ENCODE data around the gene ZNF490.
A peak's percentile ranks its signal among the peaks of the same experiment; 100 is the strongest.
"Not testable (repeated sequence)": the region's sequence is repeated elsewhere in the genome, so short reads cannot be mapped to it uniquely, and the experiment has no call there.

The ZNF490 gene

DNA sequence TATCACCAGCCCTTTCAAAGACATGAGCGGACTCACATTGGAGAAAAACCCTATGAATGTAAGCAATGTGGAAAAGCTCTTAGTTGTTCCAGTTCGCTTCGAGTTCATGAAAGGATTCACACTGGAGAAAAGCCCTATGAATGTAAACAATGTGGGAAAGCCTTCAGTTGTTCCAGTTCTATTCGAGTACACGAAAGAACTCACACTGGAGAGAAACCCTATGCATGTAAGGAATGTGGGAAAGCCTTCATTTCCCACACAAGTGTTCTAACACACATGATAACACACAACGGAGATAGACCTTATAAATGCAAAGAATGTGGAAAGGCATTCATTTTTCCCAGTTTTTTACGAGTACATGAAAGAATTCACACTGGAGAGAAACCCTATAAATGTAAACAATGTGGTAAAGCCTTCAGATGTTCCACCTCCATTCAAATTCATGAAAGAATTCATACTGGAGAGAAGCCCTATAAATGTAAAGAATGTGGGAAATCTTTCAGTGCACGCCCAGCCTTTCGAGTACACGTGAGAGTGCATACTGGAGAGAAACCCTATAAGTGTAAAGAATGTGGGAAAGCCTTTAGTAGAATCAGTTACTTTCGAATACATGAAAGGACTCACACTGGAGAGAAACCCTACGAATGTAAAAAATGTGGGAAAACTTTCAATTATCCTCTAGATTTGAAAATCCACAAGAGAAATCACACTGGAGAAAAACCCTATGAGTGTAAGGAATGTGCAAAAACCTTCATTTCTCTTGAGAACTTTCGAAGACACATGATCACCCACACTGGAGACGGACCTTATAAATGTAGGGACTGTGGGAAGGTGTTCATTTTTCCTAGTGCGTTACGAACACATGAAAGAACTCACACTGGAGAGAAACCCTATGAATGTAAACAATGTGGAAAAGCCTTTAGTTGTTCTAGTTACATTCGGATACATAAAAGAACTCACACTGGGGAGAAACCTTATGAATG is 17.7 kb upstream of the ZNF490 start:
- H3K79me1 ChIP-seq (ENCODE audit: low read length): no peaks in the 10 kb centered on the region
- no peak overlapping the region for H3K4me2 ChIP-seq (ENCODE audit: low read length)
- no peak overlapping the region for H3K4ac ChIP-seq (ENCODE audit: low read depth, low read length)
- no peak overlapping the region for H3K27ac ChIP-seq (ENCODE audit: low read depth, low read length)
- no peak overlapping the region for H4K5ac ChIP-seq (ENCODE audit: low read length)
- no peak overlapping the region for H3K18ac ChIP-seq (ENCODE audit: low read length)
- H3K27me3 ChIP-seq (ENCODE audit: insufficient read depth, low read length, poor library complexity): no peaks in the 10 kb centered on the region
- WGBS (ENCODE audit: extremely low coverage, insufficient coverage, low lambda C conversion rate): no CpG with 5 or more reads among the region's 17 CpGs
- no peak overlapping the region for H2BK15ac ChIP-seq (replicated peaks; ENCODE audit: low read depth)
- H2BK120ac ChIP-seq (ENCODE audit: low read depth, low read length): no peak overlapping the region
- H3K4me3 ChIP-seq (ENCODE audit: low read length): peak overlapping the region; percentile 32
- DNase-seq: peak; percentile 69
- H2AK5ac ChIP-seq (ENCODE audit: low read length): no peak overlapping the region
- H2BK5ac ChIP-seq (ENCODE audit: low read length): no peak overlapping the region
- no peaks in the 10 kb centered on the region for H3K4me1 ChIP-seq (ENCODE audit: control insufficient read depth, low read depth, low read length)
- H3K56ac ChIP-seq (ENCODE audit: low read length): no peak overlapping the region
- no peak overlapping the region for H3K9ac ChIP-seq (ENCODE audit: low read length)
- H3K79me2 ChIP-seq (ENCODE audit: control insufficient read depth, insufficient read depth, low read length): no peaks in the 10 kb centered on the region
- H3K23ac ChIP-seq (ENCODE audit: low read length): no peak overlapping the region
- no peak overlapping the region for H4K8ac ChIP-seq (ENCODE audit: low read depth, low read length)
- H3K36me3 ChIP-seq (ENCODE audit: control insufficient read depth, insufficient read depth, low read length): peaks cover 13% of the 10 kb centered on the region

DNA sequence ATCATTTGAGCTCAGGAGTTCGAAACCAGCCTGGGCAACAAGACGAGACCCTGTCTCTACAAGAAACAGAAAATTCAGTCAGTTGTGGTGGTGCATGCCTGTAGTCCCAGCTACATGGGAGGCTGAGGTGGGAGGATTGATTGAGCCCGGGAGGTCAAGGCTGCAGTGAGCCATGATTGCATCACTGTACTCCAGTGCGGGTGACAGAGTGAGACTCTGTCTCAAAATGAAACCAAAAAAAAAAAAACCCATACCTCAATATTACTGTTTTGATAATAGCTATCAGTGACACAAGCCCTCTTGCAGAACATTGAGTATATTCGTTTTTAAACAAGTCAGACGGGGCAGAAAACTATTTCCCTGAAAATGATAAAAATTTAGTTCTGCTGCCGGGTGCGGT is 16.3 kb upstream of the ZNF490 start:
- Histone ChIP-seq H4K8ac (ENCODE audit: low read depth, low read length) (no peak overlapping the region), H3K79me1 (ENCODE audit: low read length) (no peaks in the 10 kb centered on the region), H3K23ac (ENCODE audit: low read length) (no peak overlapping the region), H3K4me2 (ENCODE audit: low read length) (no peak overlapping the region), H3K4me3 (ENCODE audit: low read length) (no peak overlapping the region), H3K27me3 (ENCODE audit: insufficient read depth, low read length, poor library complexity) (no peaks in the 10 kb centered on the region), H2AK5ac (ENCODE audit: low read length) (no peak overlapping the region), H2BK15ac (replicated peaks; ENCODE audit: low read depth) (no peak overlapping the region), H3K9ac (ENCODE audit: low read length) (no peak overlapping the region), H2BK5ac (ENCODE audit: low read length) (no peak overlapping the region), H3K18ac (ENCODE audit: low read length) (no peak overlapping the region), H3K79me2 (ENCODE audit: control insufficient read depth, insufficient read depth, low read length) (no peaks in the 10 kb centered on the region), H3K4me1 (ENCODE audit: control insufficient read depth, low read depth, low read length) (no peaks in the 10 kb centered on the region), H3K36me3 (ENCODE audit: control insufficient read depth, insufficient read depth, low read length) (peaks cover 13% of the 10 kb centered on the region), H3K56ac (ENCODE audit: low read length) (no peak overlapping the region), H2BK120ac (ENCODE audit: low read depth, low read length) (no peak overlapping the region), H3K27ac (ENCODE audit: low read depth, low read length) (no peak overlapping the region), H3K4ac (ENCODE audit: low read depth, low read length) (no peak overlapping the region), H4K5ac (ENCODE audit: low read length) (no peak overlapping the region)
- DNase-seq: no peak
- WGBS (ENCODE audit: extremely low coverage, insufficient coverage, low lambda C conversion rate): no CpG with 5 or more reads among the region's 8 CpGs

DNA sequence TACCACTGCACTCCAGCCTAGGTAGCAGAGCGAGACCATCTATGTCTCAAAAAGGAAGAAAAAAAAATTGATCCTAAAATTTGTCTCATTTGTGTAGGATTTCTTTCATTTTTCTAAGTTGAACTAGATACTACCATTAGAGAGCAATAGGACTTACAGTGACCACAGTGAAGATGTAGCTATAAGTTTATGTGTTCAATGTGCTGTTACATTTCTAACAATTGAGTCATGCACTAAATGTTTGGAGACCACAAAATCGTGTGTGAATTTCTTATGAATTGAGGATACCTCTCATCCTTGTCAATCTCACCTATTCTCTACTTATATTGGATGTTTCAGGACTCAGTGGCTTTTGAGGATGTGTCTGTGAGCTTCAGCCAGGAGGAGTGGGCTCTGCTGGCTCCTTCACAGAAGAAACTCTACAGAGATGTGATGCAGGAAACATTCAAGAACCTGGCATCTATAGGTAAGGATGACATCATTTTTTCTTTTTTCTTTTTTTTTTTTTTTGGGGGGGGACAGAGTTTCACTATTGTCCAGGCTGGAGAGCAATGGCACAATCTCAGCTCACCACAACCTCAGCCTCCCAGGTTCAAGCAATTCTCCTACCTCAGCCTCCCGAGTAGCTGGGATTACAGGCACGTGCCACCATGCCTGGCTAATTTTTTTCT is 12.9 kb upstream of the ZNF490 start:
- Histone ChIP-seq H4K5ac (ENCODE audit: low read length) (no peak overlapping the region), H3K27me3 (ENCODE audit: insufficient read depth, low read length, poor library complexity) (no peaks in the 10 kb centered on the region), H3K79me1 (ENCODE audit: low read length) (peaks cover 1% of the 10 kb centered on the region), H3K9ac (ENCODE audit: low read length) (no peak overlapping the region), H2BK5ac (ENCODE audit: low read length) (no peak overlapping the region), H2AK5ac (ENCODE audit: low read length) (no peak overlapping the region), H3K4me3 (ENCODE audit: low read length) (no peak overlapping the region), H2BK120ac (ENCODE audit: low read depth, low read length) (no peak overlapping the region), H3K4me1 (ENCODE audit: control insufficient read depth, low read depth, low read length) (no peaks in the 10 kb centered on the region), H3K23ac (ENCODE audit: low read length) (no peak overlapping the region), H3K18ac (ENCODE audit: low read length) (no peak overlapping the region), H3K36me3 (ENCODE audit: control insufficient read depth, insufficient read depth, low read length) (peaks cover 8% of the 10 kb centered on the region), H2BK15ac (replicated peaks; ENCODE audit: low read depth) (no peak overlapping the region), H3K79me2 (ENCODE audit: control insufficient read depth, insufficient read depth, low read length) (peaks cover 7% of the 10 kb centered on the region), H3K56ac (ENCODE audit: low read length) (no peak overlapping the region), H3K27ac (ENCODE audit: low read depth, low read length) (no peak overlapping the region), H3K4me2 (ENCODE audit: low read length) (no peak overlapping the region), H4K8ac (ENCODE audit: low read depth, low read length) (no peak overlapping the region), H3K4ac (ENCODE audit: low read depth, low read length) (no peak overlapping the region)
- no CpG with 5 or more reads among the region's 4 CpGs for WGBS (ENCODE audit: extremely low coverage, insufficient coverage, low lambda C conversion rate)
- no peak for DNase-seq

DNA sequence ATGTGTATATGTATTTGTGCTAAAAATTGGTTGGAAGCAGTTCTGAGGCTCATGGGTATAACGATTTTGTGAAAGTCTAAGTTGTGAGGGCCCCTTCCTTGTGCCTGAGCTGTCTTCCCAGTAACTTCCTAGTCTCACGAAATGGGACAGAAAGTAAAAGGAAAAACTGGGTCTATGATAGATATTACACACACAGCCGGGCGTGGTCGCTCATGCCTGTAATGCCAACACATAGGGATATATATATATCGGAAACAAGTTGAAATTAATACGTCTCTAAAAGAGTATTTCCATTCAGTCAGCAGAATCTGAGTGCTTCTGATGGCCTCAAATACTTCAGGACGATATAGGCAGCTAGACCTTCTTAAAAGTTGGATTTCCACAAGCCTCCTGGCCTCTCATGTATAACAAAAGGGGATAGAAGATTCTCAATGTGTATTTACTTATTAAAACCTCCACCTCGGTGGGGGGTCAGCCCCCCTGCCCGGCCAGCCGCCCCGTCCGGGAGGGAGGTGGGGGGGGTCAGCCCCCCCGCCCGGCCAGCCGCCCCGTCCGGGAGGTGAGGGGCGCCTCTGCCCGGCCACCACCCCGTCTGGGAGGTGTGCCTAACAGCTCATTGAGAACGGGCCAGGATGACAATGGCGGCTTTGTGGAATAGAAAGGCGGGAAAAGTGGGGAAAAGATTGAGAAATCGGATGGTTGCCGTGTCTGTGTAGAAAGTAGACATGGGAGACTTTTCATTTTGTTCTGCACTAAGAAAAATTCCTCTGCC is 10.8 kb upstream of the ZNF490 start:
- not testable (repeated sequence) for H2BK15ac ChIP-seq (replicated peaks; ENCODE audit: low read depth); DNase-seq; H3K4me3 ChIP-seq (ENCODE audit: low read length); H2BK120ac ChIP-seq (ENCODE audit: low read depth, low read length); H3K79me1 ChIP-seq (ENCODE audit: low read length); H3K9ac ChIP-seq (ENCODE audit: low read length); H3K27me3 ChIP-seq (ENCODE audit: insufficient read depth, low read length, poor library complexity); H3K23ac ChIP-seq (ENCODE audit: low read length); H2AK5ac ChIP-seq (ENCODE audit: low read length); H3K36me3 ChIP-seq (ENCODE audit: control insufficient read depth, insufficient read depth, low read length); H4K5ac ChIP-seq (ENCODE audit: low read length); H3K4me2 ChIP-seq (ENCODE audit: low read length); H3K27ac ChIP-seq (ENCODE audit: low read depth, low read length); H3K4me1 ChIP-seq (ENCODE audit: control insufficient read depth, low read depth, low read length); H3K4ac ChIP-seq (ENCODE audit: low read depth, low read length); H2BK5ac ChIP-seq (ENCODE audit: low read length); H3K56ac ChIP-seq (ENCODE audit: low read length); H3K18ac ChIP-seq (ENCODE audit: low read length); H4K8ac ChIP-seq (ENCODE audit: low read depth, low read length)
- H3K79me2 ChIP-seq (ENCODE audit: control insufficient read depth, insufficient read depth, low read length): peaks cover 17% of the 10 kb centered on the region
- no CpG with 5 or more reads among the region's 26 CpGs for WGBS (ENCODE audit: extremely low coverage, insufficient coverage, low lambda C conversion rate)

DNA sequence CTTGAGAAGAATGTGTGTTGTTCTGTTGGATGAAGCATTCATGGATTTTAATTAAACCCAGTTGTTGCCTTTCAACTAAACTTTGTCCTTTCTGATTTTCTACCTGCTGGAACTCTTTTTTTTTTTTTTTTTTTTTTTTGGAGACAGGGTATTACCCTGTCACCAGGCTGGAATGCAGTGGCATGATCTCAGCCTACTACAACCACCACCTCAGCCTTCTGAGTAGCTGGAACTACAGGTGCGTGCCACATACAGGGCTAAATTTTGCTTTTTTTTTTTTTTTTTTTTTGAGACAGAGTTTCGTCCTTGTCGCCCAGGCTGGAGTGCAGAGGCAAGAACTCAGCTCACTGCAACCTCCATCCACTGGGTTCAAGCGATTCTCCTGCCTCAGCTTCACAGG is 7.0 kb upstream of the ZNF490 start:
- DNase-seq: no peak
- Histone ChIP-seq H3K27me3 (ENCODE audit: insufficient read depth, low read length, poor library complexity) (no peaks in the 10 kb centered on the region), H2BK15ac (replicated peaks; ENCODE audit: low read depth) (no peak overlapping the region), H2BK120ac (ENCODE audit: low read depth, low read length) (no peak overlapping the region), H3K23ac (ENCODE audit: low read length) (no peak overlapping the region), H3K4me2 (ENCODE audit: low read length) (no peak overlapping the region), H3K36me3 (ENCODE audit: control insufficient read depth, insufficient read depth, low read length) (no peaks in the 10 kb centered on the region), H3K9ac (ENCODE audit: low read length) (no peak overlapping the region), H3K79me1 (ENCODE audit: low read length) (peaks cover 1% of the 10 kb centered on the region), H2BK5ac (ENCODE audit: low read length) (no peak overlapping the region), H4K5ac (ENCODE audit: low read length) (no peak overlapping the region), H3K27ac (ENCODE audit: low read depth, low read length) (no peak overlapping the region), H3K4me1 (ENCODE audit: control insufficient read depth, low read depth, low read length) (no peaks in the 10 kb centered on the region), H3K79me2 (ENCODE audit: control insufficient read depth, insufficient read depth, low read length) (peaks cover 41% of the 10 kb centered on the region), H3K4me3 (ENCODE audit: low read length) (no peak overlapping the region), H3K56ac (ENCODE audit: low read length) (no peak overlapping the region), H3K18ac (ENCODE audit: low read length) (no peak overlapping the region), H2AK5ac (ENCODE audit: low read length) (no peak overlapping the region), H4K8ac (ENCODE audit: low read depth, low read length) (no peak overlapping the region), H3K4ac (ENCODE audit: low read depth, low read length) (no peak overlapping the region)
- WGBS (ENCODE audit: extremely low coverage, insufficient coverage, low lambda C conversion rate): no CpG with 5 or more reads among the region's 4 CpGs
